Endothelial cell of umbilical vein (primary cell): ENCODE measurements around the gene ATP8A2. TPM values are rescaled to one million over a fixed set of nuclear protein-coding genes. Genes with fewer than 3 reads are reported as not detected.

Experiments used
- BruUV-seq: library from RNA; stranded (reverse); fragments of 400-500 nt; replicated peaks from 2 replicates; lab custom pipeline; 2021; lab: Mats Ljungman, UMichigan
- CTCF ChIA-PET: fragments of 300-600, 350-600 bp; sonication (Branson Sonifier 250); formaldehyde crosslinking; loops from one replicate; lab custom pipeline; 2021; ENCODE audit warnings: antibody characterized with exemption, inconsistent platforms; lab: Charles Lee
- POLR2A ChIA-PET: fragments of 300-600, 350-600 bp; sonication (Branson Sonifier 250); formaldehyde crosslinking; loops from one replicate; lab custom pipeline; 2021; ENCODE audit warnings: antibody characterized with exemption, inconsistent platforms; lab: Charles Lee
- DNase-seq: peaks from one replicate; pipeline ENCODE4 v3.0.0-alpha.2; 2011; ENCODE audit warnings: low read depth, low spot score
- FAIRE-seq: peaks from 2 replicates; lab custom pipeline; 2011; peaks lifted over from hg19 to GRCh38; lab: Jason Lieb, UNC
- H2AFZ ChIP-seq: 2 replicates; pipeline ENCODE4 v1.6.0; 2012; ENCODE audit warnings: low read depth, low read length, control low read depth, inconsistent platforms
- H3K27ac ChIP-seq: 2 replicates; pipeline ENCODE4 v1.5.1; 2011; ENCODE audit warnings: low read depth, mild to moderate bottlenecking, control low read depth, low read length, moderate library complexity; ENCODE audit not compliant: insufficient read depth
- H3K27me3 ChIP-seq, 2 experiments: 2 replicates each; pipeline versions ENCODE4 v1.6.0 to v1.6.1; 2011; ENCODE audit warnings: low read length in 2 of 2, mixed read lengths in 1 of 2; ENCODE audit not compliant: control insufficient read depth in 2 of 2, insufficient read depth in 2 of 2
- H3K36me3 ChIP-seq, 2 experiments: 2 replicates in 1 of 2; 3 replicates in 1 of 2; pipeline ENCODE4 v1.5.1; 2011; ENCODE audit warnings: low read length in 2 of 2, mild to moderate bottlenecking in 1 of 2, moderate library complexity in 1 of 2; ENCODE audit not compliant: control insufficient read depth in 2 of 2, insufficient read depth in 2 of 2; ENCODE audit errors: extremely low read depth in 1 of 2
- H3K4me1 ChIP-seq: 3 replicates; pipeline ENCODE4 v1.5.1; 2011; ENCODE audit warnings: mild to moderate bottlenecking, low read length; ENCODE audit not compliant: control insufficient read depth, insufficient read depth; ENCODE audit errors: extremely low read depth
- H3K4me2 ChIP-seq: 2 replicates; pipeline ENCODE4 v1.6.1; 2011; ENCODE audit warnings: low read length, control low read depth, mixed read lengths; ENCODE audit not compliant: insufficient read depth
- H3K4me3 ChIP-seq, 3 experiments: fragments of 200-600 bp in 1 of 3; sonication (generic), shearing (Covaris generic) in 1 of 3; replicated peaks in 1 of 3; 2 replicates each; pipeline ENCODE4 v1.5.1; 2011 to 2016; ENCODE audit warnings: control low read depth in 3 of 3, low read length in 3 of 3, mild to moderate bottlenecking in 2 of 3, inconsistent platforms in 1 of 3, low read depth in 1 of 3, moderate library complexity in 1 of 3; ENCODE audit not compliant: insufficient read depth in 1 of 3
- H3K79me2 ChIP-seq: 2 replicates; pipeline ENCODE4 v1.6.0; 2012; ENCODE audit warnings: low read length, inconsistent platforms; ENCODE audit not compliant: control insufficient read depth, insufficient read depth
- H3K9ac ChIP-seq: replicated peaks from 2 replicates; pipeline ENCODE3; 2011; ENCODE audit warnings: low read length, control low read depth; ENCODE audit not compliant: insufficient read depth; ENCODE audit errors: extremely low read depth
- H3K9me1 ChIP-seq: replicated peaks from 3 replicates; pipeline ENCODE4 v1.6.0; 2011; ENCODE audit warnings: mild to moderate bottlenecking, low read length; ENCODE audit not compliant: control insufficient read depth, insufficient read depth; ENCODE audit errors: extremely low read depth
- H3K9me3 ChIP-seq: replicated peaks from 2 replicates; pipeline ENCODE4 v1.5.1; 2012; ENCODE audit warnings: low read length, inconsistent platforms; ENCODE audit not compliant: control insufficient read depth, insufficient read depth
- H4K20me1 ChIP-seq: replicated peaks from 2 replicates; pipeline ENCODE3; 2011; ENCODE audit warnings: mild to moderate bottlenecking, low read length; ENCODE audit not compliant: control insufficient read depth, insufficient read depth; ENCODE audit errors: extremely low read depth
- CTCF ChIP-seq, 2 donors: IDR thresholded peaks; 1 replicate in 1 of 2; 2 replicates in 1 of 2; pipeline ENCODE4 v1.5.1; 2011; ENCODE audit warnings: low read length in 2 of 2, mild to moderate bottlenecking in 2 of 2, moderate library complexity in 2 of 2, control low read depth in 1 of 2, inconsistent platforms in 1 of 2, low read depth in 1 of 2; ENCODE audit not compliant: insufficient read depth in 1 of 2; ENCODE audit errors: extremely low read depth in 1 of 2
- EZH2 ChIP-seq: IDR thresholded peaks from 2 replicates; pipeline ENCODE4 v1.6.1; 2012; ENCODE audit warnings: borderline replicate concordance, low read depth, mild to moderate bottlenecking, moderate library complexity, low read length, inconsistent platforms; ENCODE audit not compliant: severe bottlenecking
- FOS ChIP-seq: IDR thresholded peaks from 2 replicates; pipeline ENCODE4 v1.6.1; 2011; ENCODE audit warnings: mild to moderate bottlenecking, low read length, moderate library complexity, borderline replicate concordance; ENCODE audit not compliant: insufficient read depth
- GATA2 ChIP-seq: IDR thresholded peaks from 2 replicates; pipeline ENCODE4 v1.7.0; 2011; ENCODE audit warnings: low read depth, mild to moderate bottlenecking, moderate library complexity, mixed read lengths, low read length; ENCODE audit not compliant: insufficient read length, insufficient read depth
- JUN ChIP-seq: IDR thresholded peaks from 2 replicates; pipeline ENCODE4 v1.6.1; 2011; ENCODE audit warnings: borderline replicate concordance, low read depth; ENCODE audit not compliant: insufficient read length, insufficient read depth
- MAX ChIP-seq: IDR thresholded peaks from 2 replicates; pipeline ENCODE4 v1.6.1; 2011; ENCODE audit not compliant: insufficient read depth, insufficient read length
- MYC ChIP-seq: IDR thresholded peaks from one replicate; pipeline ENCODE4 v1.6.1; 2011; ENCODE audit warnings: mild to moderate bottlenecking, low read depth, low read length
- POLR2A ChIP-seq: IDR thresholded peaks from 2 replicates; pipeline ENCODE4 v1.6.1; 2012; ENCODE audit warnings: low read depth, mild to moderate bottlenecking, control low read depth, low read length
- POLR2AphosphoS5 ChIP-seq: IDR thresholded peaks from 2 replicates; pipeline ENCODE4 v1.6.1; 2012; ENCODE audit warnings: low read depth, mild to moderate bottlenecking, control low read depth, low read length, moderate library complexity; ENCODE audit not compliant: insufficient read depth
- dilution Hi-C: fragments of 300-500 bp; cut with MboI; formaldehyde crosslinking; loops from one replicate; pipeline ENCODE4 v1.15.0; 2019; ENCODE audit warnings: low sequenced_read_pairs; ENCODE audit not compliant: extremely low pct_ligation_motif_present
- intact Hi-C: fragments of 100-400 bp; cut with micrococcal nuclease; formaldehyde crosslinking; loops from one replicate; pipeline ENCODE4 v1.10.0; 2022
- polyA plus RNA-seq, 4 experiments: library from polyadenylated mRNA; depleted of rRNA in 3 of 4; stranded (reverse) in 3 of 4; unstranded in 1 of 4; fragments of >200 nt; gene quantifications; 2 replicates each; pipeline versions ENCODE4 v1.2.1 to v1.2.3, GENCODE V29; 2011 to 2012; ENCODE audit warnings: missing spikeins in 1 of 4
- total RNA-seq: library from RNA; stranded (reverse); gene quantifications from 2 replicates; pipeline ENCODE4 v1.2.3, GENCODE V29; 2021

ATP8A2 gene
- total and polyA plus RNA-seq, 2 donors (not counting 3 experiments of a cell fraction or from before 2014, with no cell fraction given), result 0.11 to 0.49 TPM

GRCh38 chr13:25707726-25708125 is 336.0 kb downstream of the ATP8A2 start:
- dilution Hi-C loops, result no loop called here
- H3K79me2 ChIP-seq, result no peaks in the 10 kb centered on the region
- ChIA-PET POLR2A (no interaction called here), CTCF (interaction anchor here (0.6 kb wide), 1 partner anchor 13 kb away, joined by 3 read pairs; no protein-coding TSS in a partner anchor)
- no peak overlapping the region for H3K27ac ChIP-seq
- no TSS peak for BruUV-seq
- no peaks in the 10 kb centered on the region for H3K9me3 ChIP-seq
- H3K9me1 ChIP-seq, result no peaks in the 10 kb centered on the region
- H3K36me3 ChIP-seq, result no peaks in the 10 kb centered on the region
- no peak overlapping the region for H3K4me2 ChIP-seq
- H3K27me3 ChIP-seq, result peaks cover 1 to 5% of the 10 kb centered on the region in 2 experiments
- FAIRE-seq, result no peak
- no peaks in the 10 kb centered on the region for H4K20me1 ChIP-seq
- H2AFZ ChIP-seq, result no peak overlapping the region
- DNase-seq, result no peak
- no peak overlapping the region for H3K4me3 ChIP-seq
- no peak overlapping the region for H3K9ac ChIP-seq
- H3K4me1 ChIP-seq, result no peaks in the 10 kb centered on the region
- TF ChIP-seq GATA2, result no peak
- no peak for TF ChIP-seq POLR2AphosphoS5
- TF ChIP-seq JUN, result no peak
- no peak for TF ChIP-seq POLR2A
- no peak for TF ChIP-seq CTCF (IDR thresholded peaks at IDR 0.05; ENCODE audit: extremely low read depth in 1 of 2, insufficient read depth in 1 of 2, low read depth in 1 of 2, low read length in 2 of 2)
- TF ChIP-seq MAX, result no peak
- no peak for TF ChIP-seq EZH2
- TF ChIP-seq FOS, result no peak
- TF ChIP-seq MYC, result no peak
- intact Hi-C loops, result no loop called here
